ENCODE data around the gene IFITM10. TPM values are rescaled to one million over a fixed set of nuclear protein-coding genes. Genes with fewer than 3 reads are reported as not detected.

IFITM10 gene
- total RNA-seq, 1 experiment from 2014 or later, result 0.59 TPM

DNA sequence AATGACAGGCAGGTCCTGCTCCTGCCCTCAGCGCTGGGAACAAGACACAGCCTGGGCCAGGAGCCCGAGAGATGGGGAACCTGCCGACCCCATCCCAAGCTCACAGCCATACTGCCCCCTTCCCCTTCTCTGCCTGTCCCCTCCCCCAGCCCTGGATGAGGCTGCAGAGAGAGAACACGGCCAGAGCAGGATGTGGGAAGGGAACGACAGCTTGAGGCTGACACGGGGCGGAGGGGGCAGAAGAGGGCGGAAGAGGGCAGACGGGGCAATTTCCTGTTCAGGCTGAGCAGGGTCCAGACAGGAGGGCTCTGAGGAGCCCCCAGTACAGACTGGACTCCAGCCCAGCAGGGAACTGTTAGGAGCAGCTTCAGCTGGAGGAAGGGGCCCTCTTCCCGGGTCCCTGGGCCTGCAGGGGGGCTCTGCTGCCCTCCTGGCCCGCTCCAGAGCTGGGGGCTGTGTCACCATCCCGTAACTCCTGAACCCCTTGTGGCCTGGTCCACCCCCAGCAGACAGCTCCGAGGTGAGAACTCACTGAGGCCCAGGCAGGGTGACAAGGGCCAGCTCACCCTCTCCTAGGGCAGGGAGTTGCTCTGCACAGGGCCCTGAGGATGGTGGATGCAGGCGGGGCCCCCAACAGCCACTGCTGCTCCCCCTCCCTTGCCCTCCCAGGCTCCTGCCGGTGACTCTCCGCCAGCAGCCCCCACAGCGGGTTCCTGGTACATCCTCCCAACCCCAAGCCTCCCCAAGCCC lies 7.6 kb upstream of the IFITM10 start:
- Histone ChIP-seq H3K79me2 (ENCODE audit: insufficient read depth, low read length) (no peaks in the 10 kb centered on the region; the same call in 1 of the 2 replicates), H4K20me1 (ENCODE audit: control insufficient read depth, insufficient read depth, insufficient read length) (no peaks in the 10 kb centered on the region), H2AFZ (ENCODE audit: low read length) (no peak overlapping the region), H3K79me1 (ENCODE audit: insufficient read depth, low read depth, low read length, poor library complexity, severe bottlenecking) (peaks cover 7% of the 10 kb centered on the region), H3K27me3 (ENCODE audit: insufficient read depth, low read length) (no peaks in the 10 kb centered on the region), H3K23me2 (ENCODE audit: insufficient read length, low read depth, low read length, poor library complexity, severe bottlenecking) (peaks cover 2% of the 10 kb centered on the region), H3K9me3 (ENCODE audit: control insufficient read depth, low read depth, low read length) (no peaks in the 10 kb centered on the region), H2AK5ac (ENCODE audit: insufficient read length, low read length) (no peak overlapping the region), H3K18ac (ENCODE audit: insufficient read length, low read depth, low read length) (no peak overlapping the region), H4K5ac (ENCODE audit: insufficient read length, low read depth, low read length) (no peak overlapping the region), H3K4ac (ENCODE audit: low read depth, low read length) (no peak overlapping the region), H2BK12ac (ENCODE audit: insufficient read length, low read depth, low read length) (no peak overlapping the region), H3K14ac (ENCODE audit: insufficient read depth, low read length) (no peak overlapping the region), H4K8ac (replicated peaks; ENCODE audit: insufficient read length, low read depth, low read length) (no peak overlapping the region), H2BK20ac (ENCODE audit: low read depth, low read length, poor library complexity, severe bottlenecking) (no peak overlapping the region), H2BK120ac (ENCODE audit: low read depth, low read length, poor library complexity, severe bottlenecking) (no peak overlapping the region), H3T11ph (ENCODE audit: low read length) (no peak overlapping the region), H2BK15ac (ENCODE audit: low read depth, low read length) (no peak overlapping the region), H3K56ac (ENCODE audit: insufficient read length, low read depth, low read length) (no peak overlapping the region), H3K4me1 (ENCODE audit: insufficient read depth, low read length) (no peaks in the 10 kb centered on the region), H3K23ac (ENCODE audit: insufficient read length, low read depth, low read length) (no peak overlapping the region), H3K9ac (ENCODE audit: extremely low read depth, insufficient read length, low read length) (no peak overlapping the region), H3K4me2 (ENCODE audit: insufficient read depth, insufficient read length, low read length) (no peak overlapping the region), H3K27ac (ENCODE audit: insufficient read length, low read depth, low read length) (no peak overlapping the region), H4K91ac (ENCODE audit: insufficient read length, low read depth, low read length) (no peak overlapping the region), H2BK5ac (ENCODE audit: insufficient read length, low read length) (no peak overlapping the region)
- Mint-ChIP-seq H3K4me3 (no peak overlapping the region), H3K36me3 (ENCODE audit: insufficient read depth in 1 of 3, low read depth in 3 of 3) (peaks cover 3 to 20% (median 15%) of the 10 kb centered on the region in 3 experiments; a peak in 6 of 7 replicates), H3K27ac (no peak overlapping the region), H3K9me3 (no peaks in the 10 kb centered on the region), H3K4me1 (0 out of 4 replicates have a peak, but pooled peaks cover 0 to 3% of the 10 kb centered on the region in 2 experiments), H3K27me3 (ENCODE audit: low read depth) (no peaks in the 10 kb centered on the region)
- TF ChIP-seq, protein P1, sequence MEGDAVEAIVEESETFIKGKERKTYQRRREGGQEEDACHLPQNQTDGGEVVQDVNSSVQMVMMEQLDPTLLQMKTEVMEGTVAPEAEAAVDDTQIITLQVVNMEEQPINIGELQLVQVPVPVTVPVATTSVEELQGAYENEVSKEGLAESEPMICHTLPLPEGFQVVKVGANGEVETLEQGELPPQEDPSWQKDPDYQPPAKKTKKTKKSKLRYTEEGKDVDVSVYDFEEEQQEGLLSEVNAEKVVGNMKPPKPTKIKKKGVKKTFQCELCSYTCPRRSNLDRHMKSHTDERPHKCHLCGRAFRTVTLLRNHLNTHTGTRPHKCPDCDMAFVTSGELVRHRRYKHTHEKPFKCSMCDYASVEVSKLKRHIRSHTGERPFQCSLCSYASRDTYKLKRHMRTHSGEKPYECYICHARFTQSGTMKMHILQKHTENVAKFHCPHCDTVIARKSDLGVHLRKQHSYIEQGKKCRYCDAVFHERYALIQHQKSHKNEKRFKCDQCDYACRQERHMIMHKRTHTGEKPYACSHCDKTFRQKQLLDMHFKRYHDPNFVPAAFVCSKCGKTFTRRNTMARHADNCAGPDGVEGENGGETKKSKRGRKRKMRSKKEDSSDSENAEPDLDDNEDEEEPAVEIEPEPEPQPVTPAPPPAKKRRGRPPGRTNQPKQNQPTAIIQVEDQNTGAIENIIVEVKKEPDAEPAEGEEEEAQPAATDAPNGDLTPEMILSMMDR (conservative IDR thresholded peaks at IDR 0.05), result no peak
- DNase-seq, result no peak
- WGBS (ENCODE audit: extremely low coverage, insufficient read length, low lambda C conversion rate), result no CpG with 5 or more reads among the region's 17 CpGs

Data from H9 (cell line).